ENCODE data around the gene SYNGAP1. TPM values are rescaled to one million over a fixed set of nuclear protein-coding genes. Genes with fewer than 3 reads are reported as not detected.

The SYNGAP1 gene
- total RNA-seq, 4 donors from 2014 or later: 0.71 to 2.3 (median 1.3) TPM

- in situ Hi-C loops (cut with MboI; ENCODE audit: low sequenced_read_pairs in 4 of 4) (no loop called here), intact Hi-C loops (cut with DNase I; ENCODE audit: low total_unique reads) (loop anchor here (1.0 to 10.0 kb wide), 2 partner anchors 62 to 121 kb away; partner anchors contain the start of gene KIFC1)
- H3K36me3 ChIP-seq: peaks cover 0 to 16% of the 10 kb centered on the region in 2 donors
- no peaks in the 10 kb centered on the region for H3K27me3 ChIP-seq
- H3K9me3 ChIP-seq: no peaks in the 10 kb centered on the region
- DNase-seq (no peak), ATAC-seq (no peak)
- TF ChIP-seq CTCF (IDR thresholded peaks at IDR 0.05 in 4 of 5, conservative IDR thresholded peaks at IDR 0.05 in 1 of 5) (no peak), POLR2A (IDR thresholded peaks at IDR 0.05) (no peak)
- peak overlapping the region; percentile 70 to 87 (median 86) for H3K4me3 ChIP-seq
- H3K4me1 ChIP-seq: peaks cover 10 to 18% of the 10 kb centered on the region in 2 donors
- peak overlapping the region; percentile 80 to 87 (median 84) for H3K27ac ChIP-seq
Measured at GRCh38 chr6:33453393-33454008, 33.6 kb downstream of the SYNGAP1 start.

- intact Hi-C loops (cut with DNase I; ENCODE audit: low total_unique reads) (loop anchor here (1.0 to 10.0 kb wide), 2 partner anchors 63 to 121 kb away; partner anchors contain the start of gene KIFC1), in situ Hi-C loops (cut with MboI; ENCODE audit: low sequenced_read_pairs in 4 of 4) (no loop called here)
- TF ChIP-seq CTCF (IDR thresholded peaks at IDR 0.05 in 4 of 5, conservative IDR thresholded peaks at IDR 0.05 in 1 of 5) (peak in 1 of 5 experiments; percentile 8), POLR2A (IDR thresholded peaks at IDR 0.05) (peak; percentile 69 to 86)
- no peaks in the 10 kb centered on the region for H3K9me3 ChIP-seq
- H3K4me3 ChIP-seq: peak within 1 kb of the TSS; percentile 70 to 87 (median 86)
- peak; percentile 99 for ATAC-seq
- peak; percentile 97 for DNase-seq
- H3K36me3 ChIP-seq: peaks cover 0 to 16% of the 10 kb centered on the region in 2 donors
- peaks cover 10 to 18% of the 10 kb centered on the region in 2 donors for H3K4me1 ChIP-seq
- peak within 1 kb of the TSS; percentile 80 to 87 (median 84) for H3K27ac ChIP-seq
- H3K27me3 ChIP-seq: no peaks in the 10 kb centered on the region
Measured at GRCh38 chr6:33454009-33454946, 34.4 kb downstream of the SYNGAP1 start, which contains the start of gene ZBTB9. ZBTB9 (plus strand) TSS chr6:33454576; CDS start chr6:33455101, 525 bp downstream.

GRCh38 chr6:33455051-33455450 is 35.2 kb downstream of the SYNGAP1 start:
- peak overlapping the region; percentile 80 to 87 (median 84) for H3K27ac ChIP-seq
- H3K4me3 ChIP-seq: peak overlapping the region; percentile 70 to 87 (median 86)
- DNase-seq (no peak), ATAC-seq (no peak)
- no peaks in the 10 kb centered on the region for H3K9me3 ChIP-seq
- TF ChIP-seq POLR2A (IDR thresholded peaks at IDR 0.05): no peak
- H3K4me1 ChIP-seq: peaks cover 10 to 18% of the 10 kb centered on the region in 2 donors
- H3K36me3 ChIP-seq: peaks cover 0 to 16% of the 10 kb centered on the region in 2 donors
- no peaks in the 10 kb centered on the region for H3K27me3 ChIP-seq
- intact Hi-C loops (cut with DNase I; ENCODE audit: low total_unique reads) (loop anchor here (10.0 kb wide), 1 partner anchor 120 kb away; no protein-coding TSS in a partner anchor), in situ Hi-C loops (cut with MboI; ENCODE audit: low sequenced_read_pairs in 4 of 4) (no loop called here)

- H3K9me3 ChIP-seq: no peaks in the 10 kb centered on the region
- no peak overlapping the region for H3K4me3 ChIP-seq
- ATAC-seq: no peak
- no peak for DNase-seq
- TF ChIP-seq POLR2A (IDR thresholded peaks at IDR 0.05) (no peak), CTCF (IDR thresholded peaks at IDR 0.05 in 4 of 5, conservative IDR thresholded peaks at IDR 0.05 in 1 of 5) (no peak)
- peaks cover 0 to 16% of the 10 kb centered on the region in 2 donors for H3K36me3 ChIP-seq
- intact Hi-C loops (cut with DNase I; ENCODE audit: low total_unique reads) (loop anchor here (10.0 kb wide), 1 partner anchor 119 kb away; no protein-coding TSS in a partner anchor), in situ Hi-C loops (cut with MboI; ENCODE audit: low sequenced_read_pairs in 4 of 4) (no loop called here)
- H3K4me1 ChIP-seq: peaks cover 10 to 18% of the 10 kb centered on the region in 2 donors
- H3K27ac ChIP-seq: no peak overlapping the region
- H3K27me3 ChIP-seq: no peaks in the 10 kb centered on the region
Measured at GRCh38 chr6:33456156-33456555, 36.3 kb downstream of the SYNGAP1 start.

All from gastrocnemius medialis (tissue), 4 donors.